Measurements from ENCODE around the gene FOXO3. TPM values are rescaled to one million over a fixed set of nuclear protein-coding genes. Genes with fewer than 3 reads are reported as not detected.

The FOXO3 gene
- total RNA-seq, 1 donor from 2014 or later = 41.4 TPM

DNA sequence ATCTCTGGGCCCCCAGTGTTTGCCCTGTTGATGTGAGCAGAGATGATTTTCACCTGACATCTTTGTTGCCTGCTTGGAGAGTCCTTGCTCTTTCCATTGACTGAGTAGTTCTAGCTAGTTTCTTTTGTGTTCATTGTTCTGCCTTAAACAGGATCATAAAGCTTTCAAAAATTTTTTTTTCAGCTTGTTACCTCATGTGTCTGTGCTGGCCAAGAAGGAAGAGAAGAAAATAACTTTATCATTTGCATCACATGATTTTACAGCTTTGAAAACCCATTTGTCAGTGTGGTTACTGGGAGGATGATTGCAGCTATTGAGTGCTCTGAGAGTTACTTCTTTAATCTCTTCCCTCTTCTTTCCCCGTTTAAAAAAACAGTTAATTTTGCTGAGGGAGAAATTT, 16.0 kb downstream of the FOXO3 start:
- no peak for DNase-seq (ENCODE audit: low read depth)
- TF ChIP-seq, protein P1, sequence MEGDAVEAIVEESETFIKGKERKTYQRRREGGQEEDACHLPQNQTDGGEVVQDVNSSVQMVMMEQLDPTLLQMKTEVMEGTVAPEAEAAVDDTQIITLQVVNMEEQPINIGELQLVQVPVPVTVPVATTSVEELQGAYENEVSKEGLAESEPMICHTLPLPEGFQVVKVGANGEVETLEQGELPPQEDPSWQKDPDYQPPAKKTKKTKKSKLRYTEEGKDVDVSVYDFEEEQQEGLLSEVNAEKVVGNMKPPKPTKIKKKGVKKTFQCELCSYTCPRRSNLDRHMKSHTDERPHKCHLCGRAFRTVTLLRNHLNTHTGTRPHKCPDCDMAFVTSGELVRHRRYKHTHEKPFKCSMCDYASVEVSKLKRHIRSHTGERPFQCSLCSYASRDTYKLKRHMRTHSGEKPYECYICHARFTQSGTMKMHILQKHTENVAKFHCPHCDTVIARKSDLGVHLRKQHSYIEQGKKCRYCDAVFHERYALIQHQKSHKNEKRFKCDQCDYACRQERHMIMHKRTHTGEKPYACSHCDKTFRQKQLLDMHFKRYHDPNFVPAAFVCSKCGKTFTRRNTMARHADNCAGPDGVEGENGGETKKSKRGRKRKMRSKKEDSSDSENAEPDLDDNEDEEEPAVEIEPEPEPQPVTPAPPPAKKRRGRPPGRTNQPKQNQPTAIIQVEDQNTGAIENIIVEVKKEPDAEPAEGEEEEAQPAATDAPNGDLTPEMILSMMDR (IDR thresholded peaks at IDR 0.05; ENCODE audit: insufficient read depth, low read length, poor library complexity, severe bottlenecking) = no peak
- no peaks in the 10 kb centered on the region for H3K36me3 ChIP-seq (ENCODE audit: control insufficient read depth, insufficient read depth, low read length)

DNA sequence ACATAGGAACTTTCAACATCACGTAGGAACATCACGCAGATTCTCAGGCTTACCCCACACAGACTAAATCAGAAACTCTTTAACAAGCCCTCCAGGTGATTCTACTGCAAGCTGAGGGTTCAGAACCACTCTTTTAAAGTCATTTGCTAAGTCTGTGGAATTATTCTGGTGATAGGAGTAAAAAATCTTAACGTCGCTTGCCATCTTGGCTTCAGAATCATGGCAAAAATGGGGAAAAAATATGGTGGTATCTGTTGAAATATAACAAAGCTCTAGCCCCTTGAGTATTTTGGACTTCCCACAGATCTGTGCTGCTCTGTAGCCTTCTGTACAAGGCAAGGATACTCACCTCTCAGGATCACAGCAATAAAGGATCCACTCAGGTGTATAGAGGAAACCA, 17.4 kb downstream of the FOXO3 start:
- no peak for DNase-seq (ENCODE audit: low read depth)
- Histone ChIP-seq H3K36me3 (ENCODE audit: control insufficient read depth, insufficient read depth, low read length) (no peaks in the 10 kb centered on the region), H3K27me3 (ENCODE audit: control insufficient read depth, insufficient read depth, low read length) (no peaks in the 10 kb centered on the region), H3K4me3 (ENCODE audit: low read depth, low read length) (no peak overlapping the region)
- TF ChIP-seq, protein P1 (IDR thresholded peaks at IDR 0.05; ENCODE audit: insufficient read depth, low read length, poor library complexity, severe bottlenecking) = no peak

More for the DNA sequence above, 16.0 kb downstream of the FOXO3 start:
- Histone ChIP-seq H3K27me3 (ENCODE audit: control insufficient read depth, insufficient read depth, low read length) (no peaks in the 10 kb centered on the region), H3K4me3 (ENCODE audit: low read depth, low read length) (no peak overlapping the region)

DNA sequence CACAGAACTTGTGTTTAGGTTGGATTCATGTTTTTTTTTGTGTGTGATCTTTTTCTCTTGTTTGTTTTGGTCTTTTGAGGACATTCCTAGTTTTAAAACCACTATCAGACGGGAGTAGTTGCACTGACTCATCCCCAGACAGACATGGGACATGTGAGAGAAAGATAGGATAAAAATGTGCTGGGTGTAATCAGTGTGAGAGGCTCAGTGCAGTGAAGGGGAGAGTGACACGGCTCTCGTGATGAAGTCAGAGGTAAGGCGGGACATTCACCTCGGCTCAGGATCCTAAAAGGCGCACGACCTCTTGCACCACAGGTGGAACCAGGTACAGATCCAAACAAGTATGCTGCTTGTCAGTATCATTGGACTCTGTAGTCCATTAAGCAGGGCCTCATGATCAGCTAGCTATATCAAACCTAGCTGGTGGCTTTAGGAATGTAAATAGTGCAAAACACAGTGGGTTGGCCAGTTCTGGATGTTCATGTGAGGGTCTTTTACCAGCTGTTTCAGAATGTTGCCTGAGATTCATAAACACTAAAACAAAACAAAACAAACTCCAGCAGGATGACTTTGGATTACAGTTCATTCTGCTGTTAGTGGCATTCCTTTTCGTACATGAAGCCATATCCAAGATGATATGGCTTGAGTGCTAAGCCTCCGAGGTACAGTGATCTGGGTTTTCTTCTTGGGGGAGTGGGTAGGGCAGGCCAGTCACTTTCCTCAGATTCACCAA, 18.0 kb downstream of the FOXO3 start:
- TF ChIP-seq, protein P1 (IDR thresholded peaks at IDR 0.05; ENCODE audit: insufficient read depth, low read length, poor library complexity, severe bottlenecking) = no peak
- DNase-seq (ENCODE audit: low read depth) = no peak
- no peak overlapping the region for H3K4me3 ChIP-seq (ENCODE audit: low read depth, low read length)

DNA sequence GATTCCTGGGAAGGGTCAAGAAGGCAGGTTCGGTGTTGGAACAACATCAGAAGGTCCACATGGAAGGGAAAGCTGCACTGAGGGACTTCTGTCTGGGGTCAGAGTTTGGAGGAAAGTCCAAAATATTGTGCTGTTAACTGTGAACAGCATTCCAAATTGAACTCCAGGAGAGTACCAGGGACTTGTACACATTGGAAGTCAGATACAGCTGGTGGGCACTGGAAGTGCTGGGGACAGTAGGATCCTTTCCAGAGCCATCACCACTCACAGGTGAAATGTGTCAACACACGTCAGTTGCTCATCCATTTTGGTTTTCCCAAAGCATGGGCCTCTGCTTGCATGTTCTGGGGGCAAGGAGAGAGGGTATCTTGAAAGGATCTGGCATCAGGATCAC, 18.6 kb downstream of the FOXO3 start:
- TF ChIP-seq, protein P1 (IDR thresholded peaks at IDR 0.05; ENCODE audit: insufficient read depth, low read length, poor library complexity, severe bottlenecking) = no peak
- Histone ChIP-seq H3K27me3 (ENCODE audit: control insufficient read depth, insufficient read depth, low read length) (no peaks in the 10 kb centered on the region), H3K4me3 (ENCODE audit: low read depth, low read length) (no peak overlapping the region), H3K36me3 (ENCODE audit: control insufficient read depth, insufficient read depth, low read length) (no peaks in the 10 kb centered on the region)
- DNase-seq (ENCODE audit: low read depth) = no peak

More for the DNA sequence above, 18.0 kb downstream of the FOXO3 start:
- Histone ChIP-seq H3K36me3 (ENCODE audit: control insufficient read depth, insufficient read depth, low read length) (no peaks in the 10 kb centered on the region), H3K27me3 (ENCODE audit: control insufficient read depth, insufficient read depth, low read length) (no peaks in the 10 kb centered on the region)

DNA sequence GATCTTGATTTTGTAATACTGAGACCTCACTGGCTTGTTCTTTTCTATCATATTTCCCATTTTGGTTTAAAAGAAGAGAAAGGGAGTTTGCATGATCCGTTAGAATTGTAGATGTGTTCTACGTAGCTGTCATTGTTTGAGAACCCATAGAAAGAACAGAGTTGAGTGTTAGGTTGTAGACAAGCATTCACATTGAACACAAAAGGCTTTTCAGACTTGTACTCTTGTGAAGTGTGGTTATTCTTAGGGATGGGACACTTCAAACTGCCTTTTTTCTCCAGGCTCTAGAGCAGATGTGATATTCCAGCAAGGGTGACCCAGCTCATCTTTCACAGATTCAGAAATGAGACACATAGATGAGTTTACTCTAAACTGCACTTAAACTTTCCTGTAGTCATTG, 19.9 kb downstream of the FOXO3 start:
- no peaks in the 10 kb centered on the region for H3K27me3 ChIP-seq (ENCODE audit: control insufficient read depth, insufficient read depth, low read length)
- no peak overlapping the region for H3K4me3 ChIP-seq (ENCODE audit: low read depth, low read length)
- no peak for DNase-seq (ENCODE audit: low read depth)
- no peaks in the 10 kb centered on the region for H3K36me3 ChIP-seq (ENCODE audit: control insufficient read depth, insufficient read depth, low read length)
- TF ChIP-seq, protein P1 (IDR thresholded peaks at IDR 0.05; ENCODE audit: insufficient read depth, low read length, poor library complexity, severe bottlenecking) = no peak
